ENCODE measurements around the gene CXCL1.
"Not testable (repeated sequence)": the region's sequence is repeated elsewhere in the genome, so short reads cannot be mapped to it uniquely, and the experiment has no call there.

Gene CXCL1

DNA sequence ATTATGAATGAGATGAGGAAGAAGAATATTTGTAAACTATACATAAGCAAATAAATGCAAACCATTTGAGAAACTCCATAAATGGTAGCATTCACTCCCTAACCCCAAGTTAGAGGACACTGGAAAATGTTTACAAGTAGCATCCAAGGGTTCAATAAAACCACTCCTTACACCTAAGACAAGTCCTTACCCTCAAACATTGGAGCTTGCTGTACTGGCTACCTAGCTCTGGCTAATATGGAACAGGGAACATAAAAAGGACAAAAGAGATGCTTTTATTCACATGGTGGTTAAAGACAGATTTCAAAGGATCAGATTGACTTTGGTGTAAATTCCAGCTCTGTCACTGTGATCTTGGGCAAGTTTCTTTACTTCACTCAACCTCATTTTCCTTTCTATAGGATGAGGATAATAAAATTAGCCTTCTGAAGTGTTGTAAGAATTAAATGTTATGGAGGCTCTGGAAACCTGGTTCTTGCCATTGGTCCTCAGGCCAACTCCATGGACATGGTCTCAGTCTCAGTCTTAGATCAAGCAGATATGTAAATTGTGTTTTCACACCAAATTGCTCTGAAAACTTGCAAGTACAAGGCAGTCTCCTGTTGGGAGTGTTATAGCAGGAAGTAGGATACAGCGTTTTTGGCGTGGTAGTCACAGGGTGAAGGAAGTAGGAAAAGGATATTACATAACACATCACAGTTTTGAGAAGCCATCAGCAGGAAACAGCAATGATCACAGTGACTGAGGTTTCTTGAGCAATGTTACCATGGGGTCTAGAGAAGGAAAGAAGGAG lies 3.3 kb downstream of the CXCL1 start:
- DNase-seq (ENCODE audit: extremely low read depth in 1 of 2, low read depth in 1 of 2): no peak

DNA sequence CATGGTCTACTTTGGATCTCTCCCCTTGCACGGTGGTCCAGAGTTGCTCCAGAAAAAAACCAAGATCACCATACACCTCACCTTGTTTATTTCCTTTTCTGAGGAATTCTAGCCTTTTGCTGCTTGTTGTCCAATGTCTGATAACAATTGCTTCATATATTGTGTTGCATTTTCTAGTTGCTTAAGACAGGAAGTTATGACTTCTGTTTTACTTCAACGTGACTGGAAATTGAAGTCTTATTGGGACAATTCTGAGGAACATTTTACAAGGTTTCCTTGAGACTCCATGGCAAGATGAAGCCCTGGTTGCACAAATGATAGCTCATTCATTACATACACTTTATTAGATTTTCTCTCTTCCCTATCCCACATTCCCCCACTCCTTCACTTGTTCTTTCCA lies 5.2 kb downstream of the CXCL1 start:
- DNase-seq (ENCODE audit: extremely low read depth in 1 of 2, low read depth in 1 of 2): no peak

DNA sequence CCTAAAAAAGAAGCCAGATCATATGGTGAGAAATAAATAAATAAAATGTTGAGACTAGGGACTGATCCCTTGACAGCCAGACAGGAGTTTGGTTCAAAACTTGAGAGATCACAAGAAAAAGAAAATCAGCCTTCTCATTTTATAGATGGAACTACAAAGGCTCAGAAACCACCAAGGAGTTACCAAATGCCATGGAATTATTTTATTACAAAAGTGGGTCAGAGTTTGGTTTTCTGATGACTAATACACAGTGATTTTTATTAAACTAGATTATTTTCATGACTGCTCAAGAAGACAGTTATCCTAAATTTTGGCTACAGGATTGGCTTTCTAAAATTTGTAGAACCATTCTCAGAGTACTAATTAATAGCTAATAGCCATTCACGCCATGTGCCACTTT lies 6.2 kb downstream of the CXCL1 start:
- DNase-seq (ENCODE audit: extremely low read depth in 1 of 2, low read depth in 1 of 2): no peak

DNA sequence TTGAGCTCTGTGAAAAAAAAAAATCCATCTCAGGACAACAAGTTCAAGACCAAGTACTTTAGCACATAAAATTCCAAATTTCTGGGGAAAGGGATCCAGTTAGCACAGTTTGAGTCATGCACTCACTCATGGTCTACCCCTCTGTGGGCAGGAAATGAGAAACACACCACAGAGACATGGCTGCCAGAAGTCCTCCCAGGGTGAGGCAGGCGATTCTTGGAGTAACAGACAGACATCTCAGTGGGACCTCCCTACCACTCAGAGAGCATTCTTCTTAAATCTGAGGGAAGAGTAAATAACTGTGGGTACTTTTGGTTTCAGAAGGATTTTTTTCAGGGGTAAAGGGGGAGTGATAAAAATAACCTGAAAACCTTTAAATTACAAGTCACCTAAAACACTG lies 14.1 kb downstream of the CXCL1 start:
- DNase-seq (ENCODE audit: extremely low read depth in 1 of 2, low read depth in 1 of 2): no peak

DNA sequence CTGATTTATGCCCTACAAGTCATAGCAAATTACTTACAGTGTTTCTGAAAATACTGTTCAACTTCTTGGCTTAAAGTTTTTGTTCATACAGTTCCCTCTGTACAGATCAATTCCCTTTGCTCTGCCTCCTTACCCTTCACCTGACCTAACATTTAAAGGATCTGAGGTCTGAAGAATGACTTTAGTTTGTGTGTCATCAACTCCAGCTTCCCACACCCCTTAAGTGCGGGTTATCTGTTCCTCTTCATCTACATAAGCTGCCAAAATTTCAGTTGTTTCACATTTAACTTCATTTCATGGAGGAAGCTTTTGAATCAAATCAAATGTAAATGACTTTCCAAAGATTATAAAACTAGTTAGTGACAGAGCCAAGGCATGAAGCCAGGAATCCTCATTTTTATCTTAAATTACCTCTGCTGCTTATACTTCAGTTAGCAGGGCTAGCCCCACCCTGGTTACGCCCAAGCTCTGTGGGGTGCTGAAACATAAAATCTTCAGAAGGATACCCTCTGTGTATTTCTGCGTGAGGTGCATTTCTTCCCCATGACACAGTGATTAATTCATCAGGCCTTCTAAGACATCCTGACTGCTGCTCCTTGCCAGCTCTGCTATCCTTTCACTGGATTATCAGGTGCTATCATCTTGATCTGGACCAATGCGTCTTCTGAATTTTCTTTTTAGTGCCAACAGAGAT lies 16.5 kb downstream of the CXCL1 start:
- no peak for DNase-seq (ENCODE audit: extremely low read depth in 1 of 2, low read depth in 1 of 2)

DNA sequence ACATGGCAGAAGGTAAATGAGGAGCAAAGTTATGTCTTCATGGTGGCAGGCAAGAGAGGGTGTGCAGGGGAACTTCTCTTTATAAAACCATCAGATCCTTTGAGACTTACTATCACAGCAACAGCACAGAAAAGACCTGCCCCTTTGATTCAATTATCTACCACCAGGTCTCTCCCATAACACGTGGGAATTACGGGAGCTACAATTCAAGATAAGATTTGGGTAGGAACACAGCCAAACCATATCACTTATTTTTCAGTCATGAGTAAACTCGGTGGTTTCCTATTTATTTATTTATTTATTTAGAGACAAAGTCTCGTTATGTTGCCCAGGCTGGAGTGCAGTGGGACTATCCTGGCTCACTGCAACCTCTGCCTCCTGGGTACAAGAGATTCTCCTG lies 22.1 kb downstream of the CXCL1 start:
- no peak for DNase-seq (ENCODE audit: extremely low read depth in 1 of 2, low read depth in 1 of 2)

DNA sequence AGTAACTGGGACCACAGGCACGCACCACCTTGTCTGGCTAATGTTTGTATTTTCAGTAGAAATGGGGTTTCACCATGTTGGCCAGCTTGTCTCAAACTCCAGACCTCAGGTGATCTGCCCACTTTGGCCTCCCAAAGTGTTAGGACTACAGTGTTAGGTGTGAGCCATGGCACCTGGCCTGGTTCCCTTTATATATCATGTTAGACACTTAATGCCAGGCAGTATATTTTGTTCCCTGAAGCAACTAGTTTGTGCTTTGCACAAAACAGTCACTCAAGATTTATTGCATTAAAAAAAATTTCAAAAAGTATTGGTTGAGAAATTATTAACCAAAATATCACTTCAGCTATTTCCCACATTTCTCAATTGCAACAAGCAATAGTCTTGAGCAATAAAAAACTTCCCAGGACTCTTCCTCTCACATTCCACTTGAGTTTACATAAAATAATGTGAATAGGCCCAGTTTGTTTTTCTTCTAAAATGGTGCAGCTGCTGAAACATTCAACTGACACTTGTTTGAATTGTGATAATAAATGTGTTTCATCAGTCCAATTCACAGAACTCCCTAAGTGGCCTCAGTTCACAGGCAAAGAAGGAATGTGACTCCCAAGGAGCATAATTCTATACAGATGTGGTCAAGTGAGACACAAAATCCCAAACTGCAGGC lies 22.7 kb downstream of the CXCL1 start:
- no peak for DNase-seq (ENCODE audit: extremely low read depth in 1 of 2, low read depth in 1 of 2)

DNA sequence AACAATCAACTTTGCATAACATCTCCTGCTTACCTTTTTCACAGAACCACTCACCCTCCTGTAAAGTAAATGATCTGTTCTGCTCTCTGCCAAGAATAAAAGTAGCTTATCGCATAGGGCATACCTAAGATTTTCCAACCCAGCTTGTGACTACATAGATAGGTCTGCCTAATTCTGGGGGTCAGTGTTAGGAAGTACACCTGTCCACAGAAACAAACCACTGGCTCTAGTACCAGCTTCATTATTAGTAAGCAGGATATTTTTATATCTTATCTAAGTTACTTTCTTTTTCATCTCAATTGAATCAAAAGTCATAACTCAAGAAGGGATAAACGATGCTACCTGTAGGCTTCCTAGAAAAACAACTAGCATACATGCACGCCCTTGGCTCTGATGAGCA lies 23.8 kb downstream of the CXCL1 start:
- no peak for DNase-seq (ENCODE audit: extremely low read depth in 1 of 2, low read depth in 1 of 2)

DNA sequence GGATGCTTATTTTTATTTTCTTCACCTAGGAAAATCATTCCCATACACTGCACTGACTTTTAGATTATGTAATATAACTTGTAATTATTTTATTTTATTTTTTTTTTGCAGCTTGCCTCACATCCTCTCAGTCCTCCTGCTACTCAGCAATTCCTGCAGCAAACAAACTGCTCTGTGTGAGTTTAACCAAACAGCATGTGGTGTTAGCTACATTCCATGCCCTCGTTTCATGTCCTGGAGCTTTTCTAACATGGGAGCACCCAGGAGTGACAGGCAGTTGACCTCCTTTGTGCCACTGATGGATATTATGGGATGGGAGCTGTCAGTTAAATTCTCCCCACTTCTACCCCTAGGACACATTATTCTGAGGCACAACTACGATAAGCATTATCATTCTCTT lies 24.8 kb downstream of the CXCL1 start:
- DNase-seq (ENCODE audit: extremely low read depth in 1 of 2, low read depth in 1 of 2): no peak

DNA sequence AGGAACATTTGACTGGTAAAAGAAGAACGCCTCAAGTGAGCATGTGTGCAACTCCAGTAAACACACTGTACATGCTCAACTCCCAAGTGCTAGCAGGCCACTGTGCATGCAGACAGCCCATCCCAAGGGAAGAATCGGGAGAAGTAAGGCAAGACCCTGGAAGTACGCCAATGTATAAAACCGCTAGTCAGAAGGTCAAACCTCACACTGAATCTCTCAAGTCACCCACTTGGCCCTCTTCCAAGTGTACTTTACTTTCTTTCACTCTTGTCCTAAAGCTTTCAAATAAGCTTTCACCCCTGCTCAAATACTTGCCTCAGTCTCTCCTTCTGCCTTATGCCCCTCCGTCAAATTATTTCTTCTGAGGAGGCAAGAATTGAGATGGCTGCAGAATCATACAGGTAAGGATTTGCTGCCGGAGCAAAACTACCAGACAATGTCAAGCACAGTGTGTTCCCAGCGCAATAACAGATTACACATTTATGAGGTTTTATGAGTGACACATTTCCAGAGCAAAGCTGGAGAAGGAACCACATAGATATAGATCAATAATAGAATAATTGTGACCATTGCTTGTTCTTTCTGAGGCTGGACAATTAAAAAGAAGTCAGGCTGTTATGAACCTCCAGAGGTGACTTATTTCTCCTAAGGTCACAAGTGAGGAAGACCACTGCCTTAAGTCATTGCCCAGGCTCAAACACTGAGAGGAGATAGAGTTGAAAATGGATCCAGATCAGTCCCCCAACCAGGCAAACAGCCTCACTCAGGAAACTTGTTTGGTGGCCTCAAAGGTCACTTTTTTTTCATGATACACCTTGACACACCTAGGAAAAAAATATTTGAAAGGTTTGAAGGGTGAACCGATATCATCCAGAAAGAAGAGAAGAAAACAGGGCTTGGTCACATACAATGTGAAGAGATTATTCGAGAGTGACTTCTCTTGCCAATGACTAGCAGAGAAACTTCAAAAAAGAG lies 26.3 kb downstream of the CXCL1 start:
- DNase-seq (ENCODE audit: extremely low read depth in 1 of 2, low read depth in 1 of 2): no peak

DNA sequence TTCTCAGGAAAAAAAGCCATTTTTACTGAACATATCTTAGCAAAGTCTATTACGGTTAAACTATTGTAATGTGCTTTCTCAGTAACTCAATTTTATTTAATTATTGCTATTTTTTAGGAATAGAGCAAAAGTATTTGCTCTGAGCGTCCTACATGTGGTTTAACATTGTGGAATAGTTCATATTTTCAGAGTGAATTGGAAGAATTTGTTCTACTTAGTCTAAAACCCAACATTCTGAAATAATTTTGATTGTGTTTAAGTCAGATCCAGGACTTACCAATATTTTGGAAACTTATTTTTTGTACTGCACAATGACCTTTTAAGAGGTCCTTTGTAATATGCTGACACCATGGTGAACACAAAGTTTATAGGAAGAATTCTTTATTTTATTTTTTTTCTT lies 27.2 kb downstream of the CXCL1 start:
- DNase-seq (ENCODE audit: extremely low read depth in 1 of 2, low read depth in 1 of 2): no peak

DNA sequence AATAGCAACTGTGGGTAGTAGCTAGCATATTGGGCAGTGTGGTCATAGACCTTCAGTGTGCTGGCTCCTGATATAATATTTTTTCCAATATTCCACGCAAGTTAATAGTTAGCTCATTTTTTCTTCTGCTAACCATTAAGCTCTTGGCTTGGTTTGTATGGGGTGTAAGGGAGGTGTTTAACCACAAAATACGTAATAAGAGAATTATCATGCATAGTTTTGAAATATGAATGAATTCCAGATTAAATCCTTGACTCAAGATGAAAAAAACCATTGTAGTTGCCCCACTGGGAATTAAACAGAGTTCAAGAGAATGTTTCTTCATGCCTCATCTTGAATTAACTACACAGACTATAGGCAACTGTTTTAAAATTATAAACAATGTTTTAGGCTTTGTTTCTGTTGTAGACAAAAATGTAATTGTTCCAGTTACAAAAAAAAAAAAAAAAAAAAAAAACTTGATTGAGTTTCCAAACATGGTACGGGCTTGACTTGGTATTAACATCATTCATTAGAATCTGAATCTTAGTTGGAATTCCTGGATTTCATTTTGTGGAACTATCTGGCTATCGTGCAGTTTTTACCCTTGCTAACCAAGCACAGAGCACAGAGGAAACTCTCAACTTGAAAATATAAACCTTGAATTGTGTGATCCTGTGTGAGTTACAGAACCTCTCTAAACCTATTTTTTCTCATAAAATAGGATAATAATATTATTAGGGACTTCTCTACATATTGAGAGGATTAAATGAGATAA lies 28.4 kb downstream of the CXCL1 start:
- DNase-seq (ENCODE audit: extremely low read depth in 1 of 2, low read depth in 1 of 2): no peak

DNA sequence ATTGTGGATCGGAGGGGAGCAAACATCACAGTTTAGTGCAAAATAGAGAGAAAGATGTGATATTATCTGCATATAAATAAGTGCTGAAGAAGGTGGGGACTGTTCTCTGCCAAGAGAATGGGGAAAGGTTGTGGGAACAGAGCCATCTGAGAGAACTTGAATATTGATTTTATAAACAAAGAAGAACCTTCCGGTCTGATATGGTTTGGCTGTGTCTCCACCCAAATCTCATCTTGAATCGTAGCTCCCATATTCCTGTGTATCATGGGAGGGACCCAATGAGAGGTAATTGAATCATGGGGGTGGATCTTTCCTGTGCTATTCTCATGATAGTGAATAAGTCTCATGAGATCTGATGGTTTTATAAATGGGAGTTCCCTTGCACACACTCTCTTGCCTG lies 30.1 kb downstream of the CXCL1 start:
- DNase-seq (ENCODE audit: extremely low read depth in 1 of 2, low read depth in 1 of 2): not testable (repeated sequence)

DNA sequence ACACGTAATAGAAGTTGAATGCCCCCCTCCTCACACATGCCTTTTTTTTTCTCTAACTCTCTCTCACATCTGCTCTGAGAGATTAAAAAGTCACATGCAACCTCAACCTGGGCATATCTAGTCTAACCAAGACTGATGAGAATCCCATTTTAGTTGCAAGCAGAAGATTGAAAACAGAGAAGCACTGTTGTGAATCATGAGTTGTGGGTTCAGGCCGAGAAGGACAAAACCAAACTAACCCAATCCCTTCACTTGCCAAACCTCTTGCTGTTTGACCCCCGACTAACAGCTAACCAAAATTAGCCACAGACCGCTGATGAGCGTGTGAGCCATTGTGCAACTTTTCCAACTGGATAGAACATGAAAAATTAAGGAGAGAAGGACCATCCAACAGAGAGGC lies 31.8 kb downstream of the CXCL1 start:
- DNase-seq (ENCODE audit: extremely low read depth in 1 of 2, low read depth in 1 of 2): no peak

DNA sequence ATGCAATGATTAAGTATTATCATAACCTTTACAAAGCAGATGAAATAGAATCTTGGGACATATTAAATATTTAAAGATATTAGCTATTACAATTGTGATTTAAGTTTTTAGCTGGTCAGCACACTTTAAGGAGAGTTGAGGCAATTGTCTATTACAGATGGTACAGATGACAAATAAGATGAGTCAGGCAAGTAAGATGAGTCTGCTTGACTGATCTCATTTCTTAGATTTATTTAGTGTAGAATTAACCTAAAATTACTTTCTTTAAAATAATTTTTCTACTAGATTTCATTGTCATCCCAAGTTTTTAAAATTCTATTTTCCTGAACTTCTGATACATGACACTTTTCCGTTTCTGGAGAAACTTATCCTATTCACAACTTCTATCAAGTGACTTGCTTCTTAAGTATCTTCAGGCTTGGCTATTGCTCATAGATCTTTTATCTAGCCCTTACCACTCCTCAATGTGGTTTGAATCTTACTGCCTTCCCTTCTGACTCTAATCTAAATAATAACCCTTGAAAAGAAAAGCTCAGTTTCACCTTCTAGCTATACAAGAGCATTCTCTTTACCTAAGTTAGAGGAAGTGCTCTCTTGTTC lies 32.9 kb downstream of the CXCL1 start:
- no peak for DNase-seq (ENCODE audit: extremely low read depth in 1 of 2, low read depth in 1 of 2)

DNA sequence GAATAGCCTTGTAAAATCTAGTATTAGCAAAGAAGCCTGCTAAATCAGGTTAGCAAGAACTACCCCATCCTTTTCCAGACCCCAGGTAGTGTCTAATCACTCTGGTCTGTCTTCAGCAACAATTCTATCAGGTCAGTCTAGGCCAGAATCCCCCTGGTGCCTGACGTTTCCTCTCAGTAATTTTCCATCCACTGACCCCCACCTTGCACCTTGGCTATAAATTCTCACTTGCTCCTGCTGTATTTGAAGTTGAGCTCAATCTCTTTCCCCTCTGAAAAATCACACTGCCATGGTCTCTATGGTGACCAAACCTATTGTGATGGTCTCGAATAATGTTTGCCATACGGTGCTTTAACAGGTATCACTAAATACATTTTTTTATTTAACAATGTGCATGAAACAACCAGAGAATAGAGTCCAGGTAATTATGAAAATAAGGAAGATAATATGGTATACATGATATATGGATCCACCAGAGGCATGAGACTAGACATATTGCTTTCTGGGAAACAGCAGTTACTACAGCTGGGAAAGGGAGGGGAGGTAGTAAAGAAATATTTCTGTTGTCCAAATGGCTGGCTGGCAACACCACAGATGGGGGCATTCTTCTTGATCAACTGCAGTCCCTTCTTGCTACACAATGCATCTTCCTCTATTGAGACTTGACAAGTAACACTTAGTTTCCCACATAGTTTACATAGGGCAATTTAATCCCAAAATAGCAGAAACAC lies 33.8 kb downstream of the CXCL1 start:
- DNase-seq (ENCODE audit: extremely low read depth in 1 of 2, low read depth in 1 of 2): no peak

DNA sequence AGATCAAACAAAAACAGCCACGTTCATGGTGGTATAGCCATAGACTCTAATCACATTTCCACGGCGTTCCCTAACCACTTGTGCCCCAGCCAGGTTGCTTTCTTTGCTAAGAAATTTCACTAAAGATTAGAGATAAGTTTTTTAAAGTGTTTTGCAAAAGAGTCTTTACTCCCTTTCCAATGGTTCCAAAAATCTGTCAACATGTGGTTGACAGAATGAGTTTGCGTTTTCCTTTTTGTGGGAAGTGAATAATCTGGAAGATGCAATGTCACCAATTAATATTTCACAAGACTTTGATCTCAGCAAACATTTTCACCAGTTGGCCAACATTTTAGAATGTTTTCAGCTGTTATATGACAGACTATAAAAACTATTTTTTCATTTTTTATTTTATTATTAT lies 35.3 kb downstream of the CXCL1 start:
- no peak for DNase-seq (ENCODE audit: extremely low read depth in 1 of 2, low read depth in 1 of 2)

DNA sequence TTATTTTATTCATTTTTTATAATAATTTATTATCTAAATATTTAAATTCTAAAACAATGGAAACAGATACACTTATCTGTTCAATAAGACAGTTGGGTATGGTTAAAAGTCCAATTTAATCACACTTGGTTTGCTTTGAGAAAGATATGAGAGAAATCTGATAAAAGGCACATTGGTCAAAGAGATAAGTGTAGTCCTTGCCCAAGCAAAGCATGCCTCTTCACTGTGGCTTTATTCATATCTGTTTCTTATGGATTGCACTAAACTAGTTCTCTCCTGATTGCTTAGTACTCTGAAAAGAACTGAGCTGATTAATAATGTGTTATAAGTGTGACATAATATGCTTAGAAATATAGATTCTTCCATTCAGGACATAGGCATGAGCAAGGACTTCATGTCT lies 39.8 kb downstream of the CXCL1 start:
- no peak for DNase-seq (ENCODE audit: extremely low read depth in 1 of 2, low read depth in 1 of 2)

DNA sequence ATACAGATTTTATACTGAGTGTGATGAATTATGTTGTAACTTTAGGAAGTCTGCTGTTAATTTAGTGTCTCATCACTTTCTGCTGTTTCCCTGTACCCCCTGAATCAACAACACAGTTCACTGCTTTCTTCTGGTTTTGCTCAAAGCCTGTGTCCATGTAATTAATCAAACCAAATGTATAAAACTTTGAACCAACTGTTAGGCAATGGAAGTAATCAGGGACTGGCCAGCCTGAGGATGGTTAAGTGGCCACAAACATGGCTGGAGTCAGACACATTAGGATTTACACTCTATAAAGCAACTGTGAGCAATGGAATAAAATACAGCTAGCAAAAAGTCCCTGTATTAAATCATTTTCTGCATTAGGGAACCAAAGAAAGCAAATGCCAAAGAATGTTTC lies 42.6 kb downstream of the CXCL1 start:
- no peak for DNase-seq (ENCODE audit: extremely low read depth in 1 of 2, low read depth in 1 of 2)
